ENCODE data around the gene CAMTA2. TPM values are rescaled to one million over a fixed set of nuclear protein-coding genes. Genes with fewer than 3 reads are reported as not detected.

Gene CAMTA2
- polyA plus RNA-seq, 3 donors from 2014 or later: 2.5 to 22.9 (median 12.0) TPM

GRCh38 chr17:5020502-5021023 lies 33.1 kb upstream of the CAMTA2 start:
- Mint-ChIP-seq H3K4me3 (no peak overlapping the region), H3K36me3 (peaks cover 7 to 39% (median 10%) of the 10 kb centered on the region in 3 donors), H3K9me3 (no peaks in the 10 kb centered on the region), H3K27ac (peak overlapping the region in 1 of 6 donors; percentile 6), H3K4me1 (peaks cover 3 to 5% of the 10 kb centered on the region in 2 donors), H3K27me3 (ENCODE audit: low read depth in 3 of 3) (no peaks in the 10 kb centered on the region)
- DNase-seq: no peak

- Mint-ChIP-seq H3K9me3 (no peaks in the 10 kb centered on the region), H3K4me3 (no peak overlapping the region), H3K4me1 (peaks cover 3 to 5% of the 10 kb centered on the region in 2 donors), H3K27me3 (ENCODE audit: low read depth in 3 of 3) (no peaks in the 10 kb centered on the region), H3K36me3 (peaks cover 7 to 39% (median 10%) of the 10 kb centered on the region in 3 donors), H3K27ac (no peak overlapping the region)
- peak in 1 of 3 donors; percentile 13 for DNase-seq
Measured at GRCh38 chr17:5019475-5019956, 32.0 kb upstream of the CAMTA2 start.

- Mint-ChIP-seq H3K27ac (no peak overlapping the region), H3K27me3 (ENCODE audit: low read depth in 3 of 3) (peaks cover 0 to 2% (median 2%) of the 10 kb centered on the region in 3 donors), H3K9me3 (no peaks in the 10 kb centered on the region), H3K4me3 (no peak overlapping the region), H3K4me1 (peaks cover 3 to 5% of the 10 kb centered on the region in 2 donors), H3K36me3 (peaks cover 11 to 27% (median 12%) of the 10 kb centered on the region in 3 donors)
- no peak for DNase-seq
Measured at GRCh38 chr17:5014357-5014756, 26.9 kb upstream of the CAMTA2 start.

GRCh38 chr17:5011928-5012327 lies 24.5 kb upstream of the CAMTA2 start:
- no peak for DNase-seq
- H3K4me3 Mint-ChIP-seq: no peak overlapping the region
- H3K9me3 Mint-ChIP-seq: no peaks in the 10 kb centered on the region
- H3K27me3 Mint-ChIP-seq (ENCODE audit: low read depth in 3 of 3): peaks cover 0 to 2% (median 2%) of the 10 kb centered on the region in 3 donors
- H3K36me3 Mint-ChIP-seq: peaks cover 6 to 31% (median 16%) of the 10 kb centered on the region in 3 donors
- peaks cover 2 to 3% of the 10 kb centered on the region in 2 donors for H3K4me1 Mint-ChIP-seq
- H3K27ac Mint-ChIP-seq: no peak overlapping the region

GRCh38 chr17:5003214-5003867 lies 15.9 kb upstream of the CAMTA2 start:
- no peaks in the 10 kb centered on the region for H3K27me3 Mint-ChIP-seq (ENCODE audit: low read depth in 3 of 3)
- no peak for DNase-seq
- no peak overlapping the region for H3K4me3 Mint-ChIP-seq
- H3K9me3 Mint-ChIP-seq: no peaks in the 10 kb centered on the region
- peaks cover 17 to 45% (median 19%) of the 10 kb centered on the region in 3 donors for H3K36me3 Mint-ChIP-seq
- peak overlapping the region in 1 of 6 donors; percentile 40 for H3K27ac Mint-ChIP-seq
- H3K4me1 Mint-ChIP-seq: peaks cover 8 to 9% of the 10 kb centered on the region in 2 donors

- Mint-ChIP-seq H3K27ac (no peak overlapping the region), H3K4me1 (peaks cover 8 to 9% of the 10 kb centered on the region in 2 donors), H3K27me3 (ENCODE audit: low read depth in 3 of 3) (no peaks in the 10 kb centered on the region), H3K36me3 (peaks cover 12 to 36% (median 19%) of the 10 kb centered on the region in 3 donors), H3K9me3 (no peaks in the 10 kb centered on the region), H3K4me3 (no peak overlapping the region)
- no peak for DNase-seq
Measured at GRCh38 chr17:5002121-5002788, 14.8 kb upstream of the CAMTA2 start.

GRCh38 chr17:5000237-5000639 lies 12.8 kb upstream of the CAMTA2 start:
- no peak overlapping the region for H3K27ac Mint-ChIP-seq
- DNase-seq: no peak
- peaks cover 9 to 25% (median 16%) of the 10 kb centered on the region in 3 donors for H3K36me3 Mint-ChIP-seq
- peak overlapping the region in 1 of 5 donors; percentile 63 for H3K4me3 Mint-ChIP-seq
- peaks cover 0 to 4% (median 0%) of the 10 kb centered on the region in 3 donors for H3K27me3 Mint-ChIP-seq (ENCODE audit: low read depth in 3 of 3)
- H3K4me1 Mint-ChIP-seq: peaks cover 15% of the 10 kb centered on the region in 2 donors
- no peaks in the 10 kb centered on the region for H3K9me3 Mint-ChIP-seq

- DNase-seq: no peak
- H3K36me3 Mint-ChIP-seq: peaks cover 6 to 18% (median 10%) of the 10 kb centered on the region in 3 donors
- peak overlapping the region; percentile 44 to 83 (median 66) for H3K4me3 Mint-ChIP-seq
- H3K27ac Mint-ChIP-seq: peak overlapping the region in 3 of 6 donors; percentile 37 to 76 (median 46)
- no peaks in the 10 kb centered on the region for H3K9me3 Mint-ChIP-seq
- H3K4me1 Mint-ChIP-seq: peaks cover 15% of the 10 kb centered on the region in 2 donors
- peaks cover 0 to 7% (median 0%) of the 10 kb centered on the region in 3 donors for H3K27me3 Mint-ChIP-seq (ENCODE audit: low read depth in 3 of 3)
Measured at GRCh38 chr17:4999430-5000093, 12.1 kb upstream of the CAMTA2 start.

GRCh38 chr17:4998732-4999429 lies 11.4 kb upstream of the CAMTA2 start:
- no peaks in the 10 kb centered on the region for H3K9me3 Mint-ChIP-seq
- H3K4me3 Mint-ChIP-seq: peak overlapping the region; percentile 61 to 83 (median 66)
- peaks cover 0 to 7% (median 2%) of the 10 kb centered on the region in 3 donors for H3K27me3 Mint-ChIP-seq (ENCODE audit: low read depth in 3 of 3)
- peaks cover 3 to 12% (median 4%) of the 10 kb centered on the region in 3 donors for H3K36me3 Mint-ChIP-seq
- no peak for DNase-seq
- peak overlapping the region in 2 of 6 donors; percentile 37 to 76 for H3K27ac Mint-ChIP-seq
- peaks cover 15% of the 10 kb centered on the region in 2 donors for H3K4me1 Mint-ChIP-seq

- Mint-ChIP-seq H3K4me3 (peak overlapping the region; percentile 61 to 76 (median 67)), H3K27me3 (ENCODE audit: low read depth in 3 of 3) (peaks cover 0 to 7% (median 2%) of the 10 kb centered on the region in 3 donors), H3K9me3 (no peaks in the 10 kb centered on the region), H3K27ac (peak overlapping the region in 1 of 6 donors; percentile 55), H3K36me3 (peaks cover 0 to 6% (median 4%) of the 10 kb centered on the region in 3 donors), H3K4me1 (peaks cover 15% of the 10 kb centered on the region in 2 donors)
- no peak for DNase-seq
Measured at GRCh38 chr17:4998027-4998731, 10.7 kb upstream of the CAMTA2 start.

- Mint-ChIP-seq H3K4me1 (peaks cover 15% of the 10 kb centered on the region in 2 donors), H3K9me3 (no peaks in the 10 kb centered on the region), H3K27me3 (ENCODE audit: low read depth in 3 of 3) (peaks cover 0 to 7% (median 2%) of the 10 kb centered on the region in 3 donors), H3K4me3 (peak within 1 kb of the TSS; percentile 79 to 88 (median 84)), H3K36me3 (peaks cover 0 to 6% (median 4%) of the 10 kb centered on the region in 3 donors), H3K27ac (peak within 1 kb of the TSS; percentile 79 to 93 (median 84))
- DNase-seq: peak; percentile 93 to 94 (median 94)
Measured at GRCh38 chr17:4997302-4998026, 10.0 kb upstream of the CAMTA2 start, which contains the start of the genes INCA1 and KIF1C. Gene INCA1 (minus strand): TSS chr17:4997522. CDS start chr17:4994437, 3,085 bp downstream. Gene KIF1C (plus strand): TSS chr17:4997950. CDS start chr17:5000247, 2,297 bp downstream.

Data from immature natural killer cell (primary cell).